Smooth muscle cell (in vitro differentiated cells): ENCODE measurements around the gene DIAPH2. TPM values are rescaled to one million over a fixed set of nuclear protein-coding genes. Genes with fewer than 3 reads are reported as not detected.

Experiments used
- DNase-seq: peaks from one replicate; lab custom pipeline; 2025; ENCODE audit not compliant: unreplicated experiment; lab: John Stamatoyannopoulos, UW
- H2AFZ ChIP-seq: fragments of 200-600 bp; sonication (generic); 2 replicates; pipeline ENCODE4 v1.6.0; 2016; ENCODE audit warnings: antibody characterized with exemption, low read depth, mild to moderate bottlenecking
- H3F3A ChIP-seq: fragments of 200-600 bp; sonication (generic); 2 replicates; pipeline ENCODE4 v1.6.0; 2017; ENCODE audit warnings: antibody characterized with exemption, low read depth
- H3K27ac ChIP-seq: fragments of 200-600 bp; sonication (generic); 2 replicates; pipeline ENCODE4 v1.5.1; 2016; ENCODE audit warnings: low read depth, mild to moderate bottlenecking
- H3K27me3 ChIP-seq: fragments of 200-600 bp; sonication (generic); 2 replicates; pipeline ENCODE4 v1.6.1; 2016; ENCODE audit warnings: low read depth, mild to moderate bottlenecking
- H3K36me3 ChIP-seq: fragments of 200-600 bp; sonication (generic); 2 replicates; pipeline ENCODE4 v1.5.1; 2016; ENCODE audit warnings: low read depth
- H3K4me1 ChIP-seq: fragments of 200-600 bp; sonication (generic); 2 replicates; pipeline ENCODE4 v1.5.1; 2016; ENCODE audit warnings: low read depth
- H3K4me2 ChIP-seq: fragments of 200-600 bp; sonication (generic); 2 replicates; pipeline ENCODE4 v1.6.0; 2016; ENCODE audit warnings: mild to moderate bottlenecking
- H3K4me3 ChIP-seq: fragments of 200-600 bp; sonication (generic); 2 replicates; pipeline ENCODE4 v1.5.1; 2016; ENCODE audit warnings: mild to moderate bottlenecking
- H3K79me2 ChIP-seq: fragments of 200-600 bp; sonication (generic); 2 replicates; pipeline ENCODE4 v1.6.0; 2016; ENCODE audit warnings: low read depth, mild to moderate bottlenecking
- H3K9ac ChIP-seq: fragments of 200-600 bp; sonication (generic); 2 replicates; pipeline ENCODE4 v1.6.0; 2016; ENCODE audit warnings: low read depth
- H3K9me3 ChIP-seq: fragments of 200-600 bp; sonication (generic); replicated peaks from 2 replicates; pipeline ENCODE4 v1.5.1; 2016; ENCODE audit warnings: low read depth
- H4K20me1 ChIP-seq: fragments of 200-600 bp; sonication (generic); 2 replicates; pipeline ENCODE4 v1.6.0; 2016; ENCODE audit warnings: low read depth
- CTCF ChIP-seq: fragments of 200-600 bp; sonication (generic); IDR thresholded peaks from 2 replicates; pipeline ENCODE4 v1.5.1; 2017; ENCODE audit warnings: borderline replicate concordance, mild to moderate bottlenecking, antibody characterized with exemption; ENCODE audit not compliant: insufficient read depth, poor library complexity, severe bottlenecking
- WGBS: methylation state at CpG from one replicate; pipeline ENCODE4 v1.1.7; 2016; ENCODE audit warnings: low lambda C conversion rate; 5-methylcytosine and 5-hydroxymethylcytosine counted together
- polyA plus RNA-seq: library from polyadenylated mRNA; unstranded; fragments of >200 nt; fragmentation: Nextera tagmentation; extraction: Ambion mirVana; gene quantifications from 2 replicates; pipeline ENCODE4 v1.2.1, GENCODE V29; 2016
- total RNA-seq: library from RNA; depleted of rRNA; stranded (reverse); fragments of >200 nt; gene quantifications from 2 replicates; pipeline ENCODE4 v1.2.3, GENCODE V29; 2014

Gene DIAPH2
- total and polyA plus RNA-seq, 2 experiments from 2014 or later = 12.8 to 19.9 TPM

DNA sequence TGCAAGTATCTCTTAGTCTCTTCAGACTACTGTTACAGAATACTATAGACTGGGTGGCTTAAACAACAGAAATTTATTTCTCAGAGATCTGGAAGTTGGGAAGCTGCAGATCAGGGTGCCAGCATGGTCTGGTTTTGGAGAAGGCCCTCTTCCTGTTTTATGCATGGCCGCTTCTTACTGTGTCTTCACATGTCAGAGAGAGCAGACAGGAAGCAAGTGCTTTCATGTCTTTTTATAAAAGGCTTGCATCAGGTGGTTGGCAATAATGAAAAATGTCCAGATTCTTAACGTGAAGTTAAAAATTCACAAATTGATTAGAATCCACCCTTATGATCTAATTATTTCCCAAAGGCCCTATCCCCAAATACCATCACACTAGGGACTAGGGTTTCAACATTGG lies 484.0 kb downstream of the DIAPH2 start:
- no peaks in the 10 kb centered on the region for H3F3A ChIP-seq
- H3K27ac ChIP-seq = no peak overlapping the region
- H2AFZ ChIP-seq = no peak overlapping the region
- DNase-seq = no peak
- no peak overlapping the region for H3K4me2 ChIP-seq
- no peak overlapping the region for H3K4me3 ChIP-seq
- no peaks in the 10 kb centered on the region for H4K20me1 ChIP-seq
- H3K79me2 ChIP-seq = no peaks in the 10 kb centered on the region
- no peaks in the 10 kb centered on the region for H3K9me3 ChIP-seq
- no peaks in the 10 kb centered on the region for H3K4me1 ChIP-seq
- H3K36me3 ChIP-seq = no peaks in the 10 kb centered on the region
- TF ChIP-seq CTCF = no peak
- no peaks in the 10 kb centered on the region for H3K27me3 ChIP-seq
- no peak overlapping the region for H3K9ac ChIP-seq
- WGBS = 96% methylated on average over 2 of the region's 2 CpGs

DNA sequence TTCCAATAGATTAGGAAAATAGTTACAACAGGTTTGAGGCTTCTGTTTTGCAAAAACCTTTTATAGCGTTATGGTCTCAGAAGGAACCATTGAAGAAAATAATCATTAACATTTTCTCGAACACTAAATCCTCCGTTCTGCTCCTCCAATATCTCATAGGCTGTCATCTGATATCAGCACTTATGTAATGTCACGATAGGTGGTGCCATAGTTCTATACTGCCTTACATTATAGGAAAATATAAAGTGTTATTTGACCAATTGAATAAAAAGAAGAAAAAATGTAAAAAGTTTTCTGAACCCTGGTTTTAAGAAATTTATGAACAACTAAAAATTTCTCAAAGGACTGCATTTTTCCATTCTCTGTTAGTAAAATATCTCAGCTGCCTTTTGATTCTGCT lies 490.5 kb downstream of the DIAPH2 start:
- H3K79me2 ChIP-seq = no peaks in the 10 kb centered on the region
- no peaks in the 10 kb centered on the region for H3K36me3 ChIP-seq
- no peaks in the 10 kb centered on the region for H4K20me1 ChIP-seq
- no peak overlapping the region for H3K4me2 ChIP-seq
- H3F3A ChIP-seq = no peaks in the 10 kb centered on the region
- H3K4me3 ChIP-seq = no peak overlapping the region
- H3K9ac ChIP-seq = no peak overlapping the region
- no peak for TF ChIP-seq CTCF
- 91% methylated on average over 4 of the region's 4 CpGs for WGBS
- H3K27ac ChIP-seq = no peak overlapping the region
- DNase-seq = no peak
- no peaks in the 10 kb centered on the region for H3K9me3 ChIP-seq
- H3K27me3 ChIP-seq = no peaks in the 10 kb centered on the region
- no peaks in the 10 kb centered on the region for H3K4me1 ChIP-seq
- no peak overlapping the region for H2AFZ ChIP-seq

DNA sequence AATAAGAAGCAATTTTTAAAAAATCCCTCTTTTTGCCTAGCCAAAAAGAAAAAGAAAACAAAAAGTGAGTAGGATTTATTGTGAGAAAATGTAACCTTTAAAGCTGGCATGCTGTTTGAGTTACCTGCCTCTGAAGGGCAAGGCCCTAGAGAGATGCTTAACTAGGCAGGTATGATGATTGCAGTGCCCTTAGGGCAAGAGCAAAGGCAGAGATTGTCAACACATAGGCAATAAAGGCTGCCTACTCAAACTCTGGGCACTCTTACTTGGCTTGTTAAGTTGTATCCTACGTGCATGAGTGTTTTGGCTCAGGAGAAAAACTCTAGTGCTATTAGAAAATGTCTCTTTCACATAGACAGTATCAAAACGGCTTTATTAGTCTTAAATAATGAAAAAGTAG lies 505.0 kb downstream of the DIAPH2 start:
- H3K4me2 ChIP-seq = no peak overlapping the region
- TF ChIP-seq CTCF = no peak
- no peaks in the 10 kb centered on the region for H3K9me3 ChIP-seq
- H3K4me3 ChIP-seq = no peak overlapping the region
- H2AFZ ChIP-seq = no peak overlapping the region
- no peaks in the 10 kb centered on the region for H3K4me1 ChIP-seq
- H3K36me3 ChIP-seq = no peaks in the 10 kb centered on the region
- no peak overlapping the region for H3K27ac ChIP-seq
- no peaks in the 10 kb centered on the region for H4K20me1 ChIP-seq
- WGBS = 59% methylated on average over 2 of the region's 2 CpGs
- H3K27me3 ChIP-seq = no peaks in the 10 kb centered on the region
- H3K9ac ChIP-seq = no peak overlapping the region
- H3F3A ChIP-seq = no peaks in the 10 kb centered on the region
- DNase-seq = no peak
- H3K79me2 ChIP-seq = no peaks in the 10 kb centered on the region

DNA sequence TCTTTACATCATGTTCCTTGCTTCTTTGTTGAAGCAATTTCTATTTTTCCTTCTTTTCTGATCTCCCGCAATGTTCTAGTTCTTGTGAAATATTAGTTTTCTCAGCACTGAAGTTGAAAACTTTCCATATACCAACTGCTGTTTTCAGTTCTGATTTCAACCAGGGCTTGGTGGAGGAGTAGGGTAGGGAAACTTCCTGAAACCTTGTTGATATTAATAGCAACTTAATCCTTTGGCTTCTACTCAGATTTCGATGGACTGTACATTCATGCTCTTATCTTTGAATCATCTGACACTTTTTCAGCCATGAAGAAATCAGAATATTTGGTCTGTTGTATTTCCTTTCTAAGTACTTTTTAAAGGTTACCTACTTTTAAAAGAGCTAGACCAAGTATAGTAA lies 514.9 kb downstream of the DIAPH2 start:
- Histone ChIP-seq H3K9me3 (no peaks in the 10 kb centered on the region), H4K20me1 (no peaks in the 10 kb centered on the region), H3K4me1 (peaks cover 4% of the 10 kb centered on the region), H3K4me3 (no peak overlapping the region), H3K79me2 (no peaks in the 10 kb centered on the region), H3K4me2 (no peak overlapping the region), H3K9ac (no peak overlapping the region), H2AFZ (no peak overlapping the region), H3F3A (no peaks in the 10 kb centered on the region), H3K36me3 (no peaks in the 10 kb centered on the region), H3K27me3 (no peaks in the 10 kb centered on the region), H3K27ac (no peak overlapping the region)
- TF ChIP-seq CTCF = no peak
- DNase-seq = no peak
- 63% methylated on average over 2 of the region's 2 CpGs for WGBS
